WI38 (cell line): ENCODE data around the gene NRG4.

Experiments
- H3K4me3 ChIP-seq: 2 replicates; pipeline ENCODE4 v1.5.1; 2011; ENCODE audit warnings: low read depth, mild to moderate bottlenecking, control low read depth, low read length
- TF ChIP-seq, protein P1 (sequence below): IDR thresholded peaks from 2 replicates; pipeline ENCODE4 v1.5.1; 2012; ENCODE audit warnings: low read depth, mild to moderate bottlenecking, control low read depth, low read length

The NRG4 gene

DNA sequence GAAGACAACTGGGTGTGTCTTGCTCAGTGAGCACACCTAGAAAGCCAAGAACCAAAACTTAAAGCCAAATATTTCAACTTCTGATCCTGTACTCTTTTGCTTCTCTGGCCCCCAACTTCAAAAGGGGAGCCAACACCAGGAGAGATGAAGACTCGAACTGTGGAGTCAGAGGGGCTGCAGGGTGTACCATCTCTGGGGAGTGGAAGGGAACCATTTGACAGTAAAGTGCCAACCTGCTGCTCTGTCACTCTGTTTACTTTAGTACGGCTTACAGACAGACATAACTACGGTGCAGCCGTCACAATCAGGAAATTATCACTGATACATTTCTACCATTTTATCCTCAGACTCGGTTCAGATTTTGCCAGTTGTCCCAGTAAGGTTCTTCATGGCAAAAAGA is 107.0 kb downstream of the NRG4 start:
- H3K4me3 ChIP-seq = no peak overlapping the region
- TF ChIP-seq, protein P1, sequence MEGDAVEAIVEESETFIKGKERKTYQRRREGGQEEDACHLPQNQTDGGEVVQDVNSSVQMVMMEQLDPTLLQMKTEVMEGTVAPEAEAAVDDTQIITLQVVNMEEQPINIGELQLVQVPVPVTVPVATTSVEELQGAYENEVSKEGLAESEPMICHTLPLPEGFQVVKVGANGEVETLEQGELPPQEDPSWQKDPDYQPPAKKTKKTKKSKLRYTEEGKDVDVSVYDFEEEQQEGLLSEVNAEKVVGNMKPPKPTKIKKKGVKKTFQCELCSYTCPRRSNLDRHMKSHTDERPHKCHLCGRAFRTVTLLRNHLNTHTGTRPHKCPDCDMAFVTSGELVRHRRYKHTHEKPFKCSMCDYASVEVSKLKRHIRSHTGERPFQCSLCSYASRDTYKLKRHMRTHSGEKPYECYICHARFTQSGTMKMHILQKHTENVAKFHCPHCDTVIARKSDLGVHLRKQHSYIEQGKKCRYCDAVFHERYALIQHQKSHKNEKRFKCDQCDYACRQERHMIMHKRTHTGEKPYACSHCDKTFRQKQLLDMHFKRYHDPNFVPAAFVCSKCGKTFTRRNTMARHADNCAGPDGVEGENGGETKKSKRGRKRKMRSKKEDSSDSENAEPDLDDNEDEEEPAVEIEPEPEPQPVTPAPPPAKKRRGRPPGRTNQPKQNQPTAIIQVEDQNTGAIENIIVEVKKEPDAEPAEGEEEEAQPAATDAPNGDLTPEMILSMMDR = no peak

DNA sequence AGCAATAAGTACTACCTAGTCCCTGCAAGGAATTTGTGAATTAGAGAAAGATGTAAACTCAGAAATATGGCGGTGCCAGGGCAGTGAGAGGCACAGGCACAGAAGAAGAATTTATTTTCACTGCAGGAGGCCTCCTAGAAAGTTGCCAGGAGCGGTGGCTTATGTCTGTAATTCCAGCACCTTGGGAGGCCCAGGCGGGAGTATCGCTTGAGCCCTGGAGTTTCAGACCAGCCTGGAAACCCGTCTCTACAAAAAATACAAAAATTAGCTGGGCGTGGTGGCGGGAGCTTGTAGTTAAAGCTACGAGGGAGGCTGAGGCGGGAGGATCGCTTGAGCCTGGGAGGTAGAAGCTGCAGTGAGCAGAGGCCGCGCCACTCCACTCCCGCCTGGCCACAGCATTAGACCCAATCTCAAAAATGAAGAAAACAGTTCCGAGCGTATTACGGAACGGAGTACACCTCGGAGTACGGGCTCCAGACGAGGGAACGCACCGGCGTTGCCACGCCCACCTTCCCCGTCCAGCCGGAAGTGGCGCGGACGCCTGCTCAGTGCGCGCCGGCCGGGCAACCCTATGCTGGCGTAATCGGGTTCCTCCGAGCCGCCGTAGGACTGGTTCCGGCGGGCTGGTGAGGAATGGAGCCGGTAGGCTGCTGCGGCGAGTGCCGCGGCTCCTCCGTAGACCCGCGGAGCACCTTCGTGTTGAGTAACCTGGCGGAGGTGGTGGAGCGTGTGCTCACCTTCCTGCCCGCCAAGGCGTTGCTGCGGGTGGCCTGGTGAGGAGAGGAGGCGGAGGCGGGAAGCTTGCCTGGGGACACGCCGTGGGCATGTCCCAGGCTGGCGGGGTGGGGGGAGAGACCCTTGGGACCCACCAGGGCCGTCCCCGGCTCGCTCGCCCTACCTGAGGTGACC is 108.6 kb downstream of the NRG4 start, which contains the start of gene FBXO22:
Gene FBXO22 (plus strand): TSS at position 548 of the 909 bp plus-strand sequence. CDS start 86 bp downstream, at position 634.
- H3K4me3 ChIP-seq = peak within 1 kb of the TSS; percentile 95
- TF ChIP-seq, protein P1 = no peak

DNA sequence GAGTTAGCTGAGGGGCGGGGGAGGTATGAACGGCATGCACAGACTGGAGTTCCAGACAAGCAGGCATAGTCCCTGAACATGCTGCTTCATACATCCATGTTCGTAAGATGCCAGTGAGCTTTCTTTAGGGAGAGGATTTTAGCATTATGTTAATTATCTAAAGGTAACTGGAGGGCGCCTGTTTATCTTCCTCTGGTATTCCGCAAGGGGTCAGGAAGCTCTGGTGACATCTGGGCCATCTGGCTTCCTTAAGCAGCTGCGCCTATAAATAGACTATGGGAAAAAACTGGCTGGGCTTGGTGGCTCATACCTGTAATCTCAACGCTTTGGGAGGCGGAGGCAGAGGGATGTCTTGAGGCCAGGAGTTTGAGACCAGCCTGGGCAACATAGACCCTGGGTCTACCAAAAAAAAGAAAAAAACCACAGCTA is 110.1 kb downstream of the NRG4 start:
- TF ChIP-seq, protein P1 = no peak
- H3K4me3 ChIP-seq = no peak overlapping the region

DNA sequence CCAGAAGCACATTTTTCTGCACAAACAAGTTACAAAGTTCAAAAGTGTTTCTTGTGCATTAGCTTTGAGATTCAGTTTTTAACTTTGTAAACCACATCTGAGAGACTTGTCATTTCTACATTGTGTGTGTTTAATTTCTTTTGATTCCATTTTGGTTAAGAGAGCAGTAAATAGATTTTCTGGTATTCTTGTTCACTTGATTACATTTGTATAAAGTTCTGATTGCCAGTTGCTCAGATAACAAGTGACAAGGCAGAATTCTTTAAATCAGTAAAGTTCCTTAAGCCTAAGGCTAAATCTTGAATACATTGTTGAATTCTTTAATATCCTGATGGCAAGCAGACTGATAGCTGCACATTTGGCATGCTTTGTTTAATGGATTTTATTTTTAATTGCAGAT is 111.6 kb downstream of the NRG4 start:
- no peak overlapping the region for H3K4me3 ChIP-seq
- TF ChIP-seq, protein P1 = no peak

DNA sequence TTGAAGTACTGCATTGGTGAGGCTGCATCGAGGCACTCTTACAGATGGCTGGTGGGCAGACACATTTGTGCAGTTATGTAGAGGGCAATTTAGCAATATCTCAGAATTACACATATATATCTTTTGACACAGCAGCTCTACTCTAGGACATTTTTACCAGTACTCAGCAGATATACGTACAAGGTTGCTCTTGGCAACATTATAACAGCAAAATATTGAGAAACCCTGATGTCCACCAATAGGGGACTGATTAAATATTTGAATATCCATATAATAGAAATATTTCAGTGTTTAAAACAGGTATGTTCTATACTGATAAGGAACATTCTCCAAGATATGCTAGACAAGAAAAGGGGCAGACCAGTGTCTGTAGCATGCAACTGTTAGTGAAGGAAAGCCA is 116.5 kb downstream of the NRG4 start:
- TF ChIP-seq, protein P1 = no peak
- no peak overlapping the region for H3K4me3 ChIP-seq

DNA sequence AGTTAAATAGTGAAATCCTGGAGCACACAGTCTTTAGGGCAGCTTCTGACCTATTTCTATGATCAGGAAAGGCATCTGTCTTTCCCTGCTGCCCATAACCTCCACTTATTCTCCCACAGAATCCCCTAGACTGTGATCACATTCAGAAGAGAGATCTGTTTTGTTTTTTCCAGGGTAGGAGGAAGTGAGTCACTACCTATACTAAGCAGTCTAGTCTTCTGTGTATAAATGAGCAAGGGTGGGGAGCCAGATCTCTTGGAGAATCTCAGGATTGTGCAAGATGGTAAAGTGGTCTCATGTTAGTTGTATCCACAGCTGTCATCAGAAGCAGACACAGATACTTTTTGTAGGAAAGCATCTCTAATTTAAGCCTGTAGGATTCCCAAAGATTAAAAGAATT is 120.3 kb downstream of the NRG4 start:
- H3K4me3 ChIP-seq = no peak overlapping the region
- TF ChIP-seq, protein P1 = no peak
